SK-N-SH (cell line): Measurements from ENCODE around the gene SGCE. TPM values are rescaled to one million over a fixed set of nuclear protein-coding genes. Genes with fewer than 3 reads are reported as not detected.

ENCODE experiments used
- CTCF ChIA-PET: fragments of 300-600, 350-600 bp; formaldehyde crosslinking; extraction: SDS; loops from one replicate; lab custom pipeline; 2021; lab: Yijun Ruan, JAX
- POLR2A ChIA-PET: fragments of 350-600 bp; sonication (Branson Sonifier 250); formaldehyde crosslinking; extraction: SDS; loops from one replicate; lab custom pipeline; 2020; ENCODE audit warnings: antibody characterized with exemption, inconsistent platforms; lab: Yijun Ruan, JAX
- DNase-seq: peaks from one replicate; pipeline ENCODE4 v3.0.0; 2012
- H2AFZ ChIP-seq: fragments of 200-600 bp; sonication (generic); 2 replicates; pipeline ENCODE4 v1.8.1; 2016; ENCODE audit warnings: antibody characterized with exemption, mild to moderate bottlenecking, low read depth
- H3F3A ChIP-seq: fragments of 200-600 bp; sonication (generic); replicated peaks from 2 replicates; pipeline ENCODE3; 2016; ENCODE audit warnings: antibody characterized with exemption, mild to moderate bottlenecking; ENCODE audit not compliant: insufficient read depth
- H3K27ac ChIP-seq, 2 experiments: fragments of 200-500 bp in 1 of 2; fragments of 200-600 bp in 1 of 2; sonication (Bioruptor generic) in 1 of 2; sonication (generic), shearing (Covaris generic) in 1 of 2; 2 replicates each; pipeline versions ENCODE4 v1.5.1 to v1.6.1; 2014 to 2016; ENCODE audit warnings: low read depth in 2 of 2, inconsistent platforms in 1 of 2, low read length in 1 of 2, mild to moderate bottlenecking in 1 of 2, mixed read lengths in 1 of 2
- H3K27me3 ChIP-seq: fragments of 200-600 bp; sonication (generic), shearing (Covaris generic); 2 replicates; pipeline ENCODE4 v1.6.1; 2016; ENCODE audit warnings: mixed run types; ENCODE audit not compliant: insufficient read depth
- H3K36me3 ChIP-seq, 2 experiments: fragments of 200-500 bp in 1 of 2; fragments of 200-600 bp in 1 of 2; sonication (Bioruptor generic) in 1 of 2; sonication (generic) in 1 of 2; replicated peaks in 1 of 2; 2 replicates each; pipeline versions ENCODE3 to v1.5.1; 2014 to 2016; ENCODE audit warnings: low read length in 1 of 2, mild to moderate bottlenecking in 1 of 2; ENCODE audit not compliant: insufficient read depth in 2 of 2, control insufficient read depth in 1 of 2
- H3K4me1 ChIP-seq, 2 experiments: fragments of 200-500 bp in 1 of 2; fragments of 200-600 bp in 1 of 2; sonication (Bioruptor generic) in 1 of 2; sonication (generic), shearing (Covaris generic) in 1 of 2; 2 replicates each; pipeline versions ENCODE4 v1.5.1 to v1.6.1; 2014 to 2016; ENCODE audit warnings: low read depth in 1 of 2, low read length in 1 of 2, mixed run types in 1 of 2; ENCODE audit not compliant: insufficient read depth in 2 of 2, control insufficient read depth in 1 of 2
- H3K4me2 ChIP-seq: fragments of 200-600 bp; sonication (generic), shearing (Covaris generic); 2 replicates; pipeline ENCODE4 v1.6.1; 2017; ENCODE audit warnings: mixed run types
- H3K4me3 ChIP-seq, 2 experiments: fragments of 200-500 bp in 1 of 2; fragments of 200-600 bp in 1 of 2; sonication (Bioruptor generic) in 1 of 2; sonication (generic), shearing (Covaris generic) in 1 of 2; 2 replicates each; pipeline versions ENCODE4 v1.5.1 to v1.8.1; 2014 to 2016; ENCODE audit warnings: low read depth in 2 of 2, inconsistent platforms in 1 of 2, low read length in 1 of 2, mild to moderate bottlenecking in 1 of 2, mixed read lengths in 1 of 2, moderate library complexity in 1 of 2
- H3K79me2 ChIP-seq: fragments of 200-600 bp; sonication (generic); 2 replicates; pipeline ENCODE4 v1.8.1; 2017; ENCODE audit warnings: mild to moderate bottlenecking; ENCODE audit not compliant: insufficient read depth
- H3K9ac ChIP-seq: fragments of 200-600 bp; sonication (generic); 2 replicates; pipeline ENCODE4 v1.6.1; 2017; ENCODE audit warnings: mixed run types
- H3K9me2 ChIP-seq: fragments of 200-600 bp; sonication (generic); 2 replicates; pipeline ENCODE4 v1.6.1; 2017; ENCODE audit warnings: mixed run types
- H3K9me3 ChIP-seq: fragments of 200-600 bp; sonication (generic); 2 replicates; pipeline ENCODE4 v1.6.1; 2017; ENCODE audit warnings: mixed run types, mild to moderate bottlenecking, moderate library complexity
- H4K20me1 ChIP-seq: fragments of 200-600 bp; sonication (generic); 2 replicates; pipeline ENCODE4 v1.6.1; 2017; ENCODE audit warnings: mild to moderate bottlenecking, mixed run types; ENCODE audit not compliant: insufficient read depth
- CHD2 ChIP-seq: fragments of 150-350 bp; IDR thresholded peaks from 2 replicates; pipeline ENCODE4 v1.6.1; 2018; ENCODE audit warnings: low read length; ENCODE audit not compliant: partially characterized antibody
- EP300 ChIP-seq, 2 experiments: IDR thresholded peaks; 2 replicates each; pipeline versions ENCODE4 v1.4.0 to v1.6.1; 2012; ENCODE audit warnings: borderline replicate concordance in 1 of 2, low read depth in 1 of 2, low read length in 1 of 2
- EZH2phosphoT487 ChIP-seq: fragments of 200-600 bp; sonication (generic); IDR thresholded peaks from 2 replicates; pipeline ENCODE4 v1.6.1; 2017; ENCODE audit warnings: low read depth, mixed run types, mild to moderate bottlenecking, antibody characterized with exemption, moderate library complexity, borderline replicate concordance
- FOXJ3 ChIP-seq: sonication (generic); formaldehyde crosslinking; IDR thresholded peaks from 2 replicates; pipeline ENCODE4 v1.5.1; 2020; ENCODE audit warnings: mild to moderate bottlenecking, missing genetic modification reagents
- FOXM1 ChIP-seq: IDR thresholded peaks from 2 replicates; pipeline ENCODE4 v1.4.0; 2012; ENCODE audit warnings: low read depth, mild to moderate bottlenecking
- GABPA ChIP-seq: IDR thresholded peaks from 2 replicates; pipeline ENCODE4 v1.4.0; 2012; ENCODE audit warnings: low read depth, mild to moderate bottlenecking
- GATA2 ChIP-seq: sonication (generic); formaldehyde crosslinking; IDR thresholded peaks from 2 replicates; pipeline ENCODE4 v1.5.0; 2020; ENCODE audit warnings: mild to moderate bottlenecking, missing genetic modification reagents
- MXI1 ChIP-seq: IDR thresholded peaks from 2 replicates; pipeline ENCODE4 v1.6.1; 2012; ENCODE audit warnings: mild to moderate bottlenecking, low read depth, low read length, improper control_type of control experiment
- NFIC ChIP-seq: IDR thresholded peaks from 2 replicates; pipeline ENCODE4 v1.4.0; 2012; ENCODE audit warnings: borderline replicate concordance
- NRF1 ChIP-seq: IDR thresholded peaks from 2 replicates; pipeline ENCODE4 v1.6.1; 2012; ENCODE audit warnings: low read depth, mild to moderate bottlenecking, low read length
- POLR2AphosphoS5 ChIP-seq: IDR thresholded peaks from 2 replicates; pipeline ENCODE4 v1.6.1; 2012; ENCODE audit warnings: low read depth, low read length
- RCOR1 ChIP-seq: fragments of 150-350 bp; IDR thresholded peaks from 2 replicates; pipeline ENCODE4 v1.6.1; 2017; ENCODE audit warnings: antibody characterized with exemption, low read length
- SMC3 ChIP-seq: IDR thresholded peaks from 2 replicates; pipeline ENCODE4 v1.6.1; 2012; ENCODE audit warnings: low read depth, low read length, improper control_type of control experiment
- TCF12 ChIP-seq: IDR thresholded peaks from 2 replicates; pipeline ENCODE4 v1.4.0; 2012
- TEAD4 ChIP-seq: IDR thresholded peaks from 2 replicates; pipeline ENCODE4 v1.4.0; 2012; ENCODE audit warnings: mild to moderate bottlenecking, borderline replicate concordance; ENCODE audit not compliant: insufficient read depth
- WGBS: methylation state at CpG from one replicate; pipeline ENCODE4 v1.1.6; 2017; ENCODE audit warnings: low lambda C conversion rate; 5-methylcytosine and 5-hydroxymethylcytosine counted together
- polyA plus RNA-seq, 3 experiments: library from polyadenylated mRNA; depleted of rRNA; stranded (reverse); fragments of >200 nt; gene quantifications; 2 replicates each; pipeline ENCODE4 v1.2.3, GENCODE V29; 2012
- TF ChIP-seq, protein P1 (sequence below): IDR thresholded peaks from 2 replicates; pipeline ENCODE4 v1.6.1; 2012; ENCODE audit warnings: mild to moderate bottlenecking, low read depth, low read length, moderate library complexity
- TF ChIP-seq, protein P2 (sequence below): IDR thresholded peaks from 2 replicates; pipeline ENCODE4 v1.4.0; 2012; ENCODE audit warnings: low read depth
- TF ChIP-seq, protein P3 (sequence below): IDR thresholded peaks from 2 replicates; pipeline ENCODE4; 2012
- TF ChIP-seq, protein P4 (sequence below): fragments of 150-350 bp; IDR thresholded peaks from 2 replicates; pipeline ENCODE4 v1.6.1; 2017; ENCODE audit warnings: antibody characterized with exemption, low read length, low read depth, borderline replicate concordance

Gene SGCE
- polyA plus RNA-seq, 1 of the 3 experiments (the other 2 are of a cell fraction) = 69.5 TPM

DNA sequence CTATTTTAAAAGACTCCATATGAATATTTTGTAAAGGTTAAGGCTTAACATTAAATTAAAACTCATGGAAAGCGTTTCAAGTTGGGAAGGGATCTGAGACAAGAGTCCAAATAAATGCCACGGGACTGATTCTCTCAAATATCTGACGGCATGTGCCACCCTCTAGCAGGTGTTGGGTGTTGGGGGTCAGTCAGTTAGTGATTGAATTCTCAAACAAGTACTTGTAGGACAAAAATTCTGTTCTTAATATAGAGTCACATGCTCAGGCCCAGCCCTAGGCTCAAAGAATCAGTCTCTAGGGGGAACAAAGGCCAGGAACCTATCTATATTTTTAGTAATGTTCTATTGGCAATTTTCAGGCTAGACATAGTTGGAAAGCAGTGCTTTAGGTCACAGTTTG lies 39.1 kb downstream of the SGCE start:
- Histone ChIP-seq H3K9me2 (no peaks in the 10 kb centered on the region), H3K4me2 (no peak overlapping the region), H2AFZ (no peak overlapping the region), H4K20me1 (no peaks in the 10 kb centered on the region; the same call in 1 of the 2 replicates), H3K27me3 (no peaks in the 10 kb centered on the region), H3F3A (peaks cover 22% of the 10 kb centered on the region), H3K9ac (no peak overlapping the region), H3K36me3 (peaks cover 47 to 77% of the 10 kb centered on the region in 2 experiments), H3K79me2 (no peaks in the 10 kb centered on the region), H3K4me3 (no peak overlapping the region), H3K9me3 (no peaks in the 10 kb centered on the region), H3K4me1 (peaks cover 14 to 25% of the 10 kb centered on the region in 2 experiments), H3K27ac (no peak overlapping the region)
- POLR2A ChIA-PET = no interaction called here
- CTCF ChIA-PET = interaction anchor here (1.2 kb wide), 1 partner anchor 39 kb away, joined by 4 read pairs; the partner anchor contains the start of gene SGCE
- no peak for TF ChIP-seq RCOR1
- no peak for TF ChIP-seq GABPA
- TF ChIP-seq, protein P1, sequence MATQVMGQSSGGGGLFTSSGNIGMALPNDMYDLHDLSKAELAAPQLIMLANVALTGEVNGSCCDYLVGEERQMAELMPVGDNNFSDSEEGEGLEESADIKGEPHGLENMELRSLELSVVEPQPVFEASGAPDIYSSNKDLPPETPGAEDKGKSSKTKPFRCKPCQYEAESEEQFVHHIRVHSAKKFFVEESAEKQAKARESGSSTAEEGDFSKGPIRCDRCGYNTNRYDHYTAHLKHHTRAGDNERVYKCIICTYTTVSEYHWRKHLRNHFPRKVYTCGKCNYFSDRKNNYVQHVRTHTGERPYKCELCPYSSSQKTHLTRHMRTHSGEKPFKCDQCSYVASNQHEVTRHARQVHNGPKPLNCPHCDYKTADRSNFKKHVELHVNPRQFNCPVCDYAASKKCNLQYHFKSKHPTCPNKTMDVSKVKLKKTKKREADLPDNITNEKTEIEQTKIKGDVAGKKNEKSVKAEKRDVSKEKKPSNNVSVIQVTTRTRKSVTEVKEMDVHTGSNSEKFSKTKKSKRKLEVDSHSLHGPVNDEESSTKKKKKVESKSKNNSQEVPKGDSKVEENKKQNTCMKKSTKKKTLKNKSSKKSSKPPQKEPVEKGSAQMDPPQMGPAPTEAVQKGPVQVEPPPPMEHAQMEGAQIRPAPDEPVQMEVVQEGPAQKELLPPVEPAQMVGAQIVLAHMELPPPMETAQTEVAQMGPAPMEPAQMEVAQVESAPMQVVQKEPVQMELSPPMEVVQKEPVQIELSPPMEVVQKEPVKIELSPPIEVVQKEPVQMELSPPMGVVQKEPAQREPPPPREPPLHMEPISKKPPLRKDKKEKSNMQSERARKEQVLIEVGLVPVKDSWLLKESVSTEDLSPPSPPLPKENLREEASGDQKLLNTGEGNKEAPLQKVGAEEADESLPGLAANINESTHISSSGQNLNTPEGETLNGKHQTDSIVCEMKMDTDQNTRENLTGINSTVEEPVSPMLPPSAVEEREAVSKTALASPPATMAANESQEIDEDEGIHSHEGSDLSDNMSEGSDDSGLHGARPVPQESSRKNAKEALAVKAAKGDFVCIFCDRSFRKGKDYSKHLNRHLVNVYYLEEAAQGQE = no peak
- TF ChIP-seq POLR2AphosphoS5 = no peak
- TF ChIP-seq NFIC = no peak
- no peak for TF ChIP-seq FOXM1
- no peak for TF ChIP-seq MXI1
- TF ChIP-seq, protein P2, sequence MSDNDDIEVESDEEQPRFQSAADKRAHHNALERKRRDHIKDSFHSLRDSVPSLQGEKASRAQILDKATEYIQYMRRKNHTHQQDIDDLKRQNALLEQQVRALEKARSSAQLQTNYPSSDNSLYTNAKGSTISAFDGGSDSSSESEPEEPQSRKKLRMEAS = no peak
- no peak for DNase-seq
- 94% methylated on average over 3 of the region's 3 CpGs for WGBS

DNA sequence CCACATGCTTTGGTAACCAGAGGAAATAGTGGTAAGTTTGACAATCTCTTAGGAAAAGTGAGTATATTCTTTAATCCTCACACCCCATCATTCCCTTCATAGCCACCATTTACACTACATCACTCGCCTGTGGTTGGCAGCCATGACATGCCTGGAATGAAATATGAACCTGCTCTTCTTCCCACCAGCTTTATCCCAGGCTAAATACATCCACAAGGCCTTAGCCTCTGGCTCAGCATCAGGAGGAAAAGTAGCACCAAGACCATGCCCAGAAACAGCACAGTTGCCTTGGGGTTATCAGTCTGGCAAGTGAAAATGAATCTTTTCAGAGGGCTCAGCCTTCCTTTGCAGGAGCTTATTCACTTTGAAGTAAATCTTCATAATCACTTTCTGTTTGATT lies 40.3 kb downstream of the SGCE start:
- WGBS = 90% methylated on average over 1 of the region's 1 CpG
- Histone ChIP-seq H3K4me1 (peaks cover 7 to 18% of the 10 kb centered on the region in 2 experiments; a peak in 3 of 4 replicates), H3F3A (peaks cover 14% of the 10 kb centered on the region), H3K9me3 (no peaks in the 10 kb centered on the region), H3K27me3 (no peaks in the 10 kb centered on the region), H3K79me2 (no peaks in the 10 kb centered on the region), H3K9ac (no peak overlapping the region), H3K36me3 (peaks cover 44 to 83% of the 10 kb centered on the region in 2 experiments), H3K4me3 (no peak overlapping the region), H3K27ac (no peak overlapping the region), H3K4me2 (no peak overlapping the region), H3K9me2 (no peaks in the 10 kb centered on the region), H4K20me1 (no peaks in the 10 kb centered on the region), H2AFZ (no peak overlapping the region)
- ChIA-PET CTCF (no interaction called here), POLR2A (no interaction called here)
- DNase-seq = no peak
- TF ChIP-seq NFIC (no peak), POLR2AphosphoS5 (no peak), NRF1 (no peak), FOXM1 (no peak), GATA2 (CRISPR knock-in tag) (no peak), EZH2phosphoT487 (no peak), TEAD4 (no peak), FOXJ3 (CRISPR knock-in tag) (no peak), CHD2 (no peak), SMC3 (no peak), EP300 (IDR thresholded peaks at IDR 0.05; ENCODE audit: borderline replicate concordance in 1 of 2, low read depth in 1 of 2, low read length in 1 of 2) (no peak), TCF12 (no peak)
- TF ChIP-seq, protein P1 = no peak
- TF ChIP-seq, protein P3, sequence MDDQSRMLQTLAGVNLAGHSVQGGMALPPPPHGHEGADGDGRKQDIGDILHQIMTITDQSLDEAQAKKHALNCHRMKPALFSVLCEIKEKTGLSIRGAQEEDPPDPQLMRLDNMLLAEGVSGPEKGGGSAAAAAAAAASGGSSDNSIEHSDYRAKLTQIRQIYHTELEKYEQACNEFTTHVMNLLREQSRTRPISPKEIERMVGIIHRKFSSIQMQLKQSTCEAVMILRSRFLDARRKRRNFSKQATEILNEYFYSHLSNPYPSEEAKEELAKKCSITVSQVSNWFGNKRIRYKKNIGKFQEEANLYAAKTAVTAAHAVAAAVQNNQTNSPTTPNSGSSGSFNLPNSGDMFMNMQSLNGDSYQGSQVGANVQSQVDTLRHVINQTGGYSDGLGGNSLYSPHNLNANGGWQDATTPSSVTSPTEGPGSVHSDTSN = no peak
- TF ChIP-seq, protein P4, sequence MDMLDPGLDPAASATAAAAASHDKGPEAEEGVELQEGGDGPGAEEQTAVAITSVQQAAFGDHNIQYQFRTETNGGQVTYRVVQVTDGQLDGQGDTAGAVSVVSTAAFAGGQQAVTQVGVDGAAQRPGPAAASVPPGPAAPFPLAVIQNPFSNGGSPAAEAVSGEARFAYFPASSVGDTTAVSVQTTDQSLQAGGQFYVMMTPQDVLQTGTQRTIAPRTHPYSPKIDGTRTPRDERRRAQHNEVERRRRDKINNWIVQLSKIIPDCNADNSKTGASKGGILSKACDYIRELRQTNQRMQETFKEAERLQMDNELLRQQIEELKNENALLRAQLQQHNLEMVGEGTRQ = no peak
